NCI-H1105 (cell line): ENCODE results near the gene ACTN3.
"Not testable (repeated sequence)": the region's sequence is repeated elsewhere in the genome, so short reads cannot be mapped to it uniquely, and the experiment has no call there.

Experiments used
- DNase-seq: peaks from one replicate; lab custom pipeline; 2025; lab: John Stamatoyannopoulos, UW

Gene ACTN3

GRCh38 chr11:66600219-66600618, 53.5 kb downstream of the ACTN3 start:
- DNase-seq: no peak

GRCh38 chr11:66600631-66601233, 54.0 kb downstream of the ACTN3 start:
- DNase-seq: no peak

- no peak for DNase-seq
Measured at GRCh38 chr11:66603072-66603471, 56.4 kb downstream of the ACTN3 start.

GRCh38 chr11:66604155-66604554, 57.5 kb downstream of the ACTN3 start:
- no peak for DNase-seq

GRCh38 chr11:66606608-66607007, 59.9 kb downstream of the ACTN3 start:
- DNase-seq: not testable (repeated sequence)

- DNase-seq: no peak
Measured at GRCh38 chr11:66607126-66607834, 60.6 kb downstream of the ACTN3 start.

- DNase-seq: no peak
Measured at GRCh38 chr11:66609721-66610617, 63.3 kb downstream of the ACTN3 start.

GRCh38 chr11:66612458-66612857, 65.8 kb downstream of the ACTN3 start:
- DNase-seq: no peak
